ENCODE measurements around the gene DEPDC1B.

Gene DEPDC1B

GRCh38 chr5:60636644-60637043, 63.3 kb downstream of the DEPDC1B start:
- Histone ChIP-seq H2AFZ (ENCODE audit: low read length) (no peak overlapping the region), H2BK12ac (ENCODE audit: low read length) (no peak overlapping the region), H3K27me3 (ENCODE audit: control insufficient read depth in 3 of 3, insufficient read depth in 3 of 3, low read depth in 1 of 3, low read length in 3 of 3) (no peaks in the 10 kb centered on the region), H3K36me3 (replicated peaks in 1 of 2; ENCODE audit: control insufficient read depth in 2 of 2, insufficient read depth in 2 of 2, low read length in 2 of 2) (peaks cover 20 to 93% of the 10 kb centered on the region in 2 donors), H4K91ac (ENCODE audit: low read depth, low read length, poor library complexity) (no peak overlapping the region), H2BK120ac (ENCODE audit: low read depth, low read length) (no peak overlapping the region), H3K9me3 (replicated peaks in 1 of 2; ENCODE audit: control insufficient read depth in 2 of 2, insufficient read depth in 1 of 2, low read depth in 1 of 2, low read length in 2 of 2) (peaks cover 0 to 17% of the 10 kb centered on the region in 2 donors), H3K18ac (ENCODE audit: low read length) (no peak overlapping the region), H2BK15ac (ENCODE audit: low read length) (no peak overlapping the region), H3K4ac (ENCODE audit: low read length) (no peak overlapping the region), H3K4me1 (ENCODE audit: control insufficient read depth in 2 of 2, insufficient read depth in 1 of 2, low read depth in 1 of 2, low read length in 2 of 2) (no peaks in the 10 kb centered on the region), H3K79me1 (ENCODE audit: low read depth, low read length) (peaks cover 7% of the 10 kb centered on the region), H3K9ac (ENCODE audit: low read depth, low read length, poor library complexity) (no peak overlapping the region), H3K4me2 (ENCODE audit: insufficient read depth, low read length, poor library complexity, severe bottlenecking) (no peak overlapping the region), H3K27ac (replicated peaks; ENCODE audit: low read length) (no peak overlapping the region), H3K4me3 (ENCODE audit: low read length in 2 of 2) (no peak overlapping the region), H2BK5ac (ENCODE audit: low read length) (no peak overlapping the region), H2AK5ac (ENCODE audit: low read depth, low read length) (no peak overlapping the region), H3K14ac (ENCODE audit: low read length) (no peak overlapping the region), H3K23ac (ENCODE audit: low read depth, low read length, poor library complexity) (no peak overlapping the region), H4K8ac (ENCODE audit: low read depth, low read length) (no peak overlapping the region)
- no peak for DNase-seq (ENCODE audit: low spot score)
- no CpG with 5 or more reads among the region's 4 CpGs for WGBS, 2 donors (ENCODE audit: extremely low coverage in 2 of 2, insufficient read length in 2 of 2, insufficient replicate concordance in 1 of 2)

GRCh38 chr5:60636001-60636400, 64.0 kb downstream of the DEPDC1B start:
- H2AFZ ChIP-seq (ENCODE audit: low read length) = no peak overlapping the region
- H2BK15ac ChIP-seq (ENCODE audit: low read length) = no peak overlapping the region
- no peak overlapping the region for H2BK5ac ChIP-seq (ENCODE audit: low read length)
- H3K4me1 ChIP-seq (ENCODE audit: control insufficient read depth in 2 of 2, insufficient read depth in 1 of 2, low read depth in 1 of 2, low read length in 2 of 2) = no peaks in the 10 kb centered on the region
- no peak overlapping the region for H2BK120ac ChIP-seq (ENCODE audit: low read depth, low read length)
- no peak overlapping the region for H3K27ac ChIP-seq (replicated peaks; ENCODE audit: low read length)
- H3K4me2 ChIP-seq (ENCODE audit: insufficient read depth, low read length, poor library complexity, severe bottlenecking) = no peak overlapping the region
- H4K91ac ChIP-seq (ENCODE audit: low read depth, low read length, poor library complexity) = no peak overlapping the region
- no peak overlapping the region for H3K14ac ChIP-seq (ENCODE audit: low read length)
- no peak overlapping the region for H3K4ac ChIP-seq (ENCODE audit: low read length)
- no peaks in the 10 kb centered on the region for H3K27me3 ChIP-seq (ENCODE audit: control insufficient read depth in 3 of 3, insufficient read depth in 3 of 3, low read depth in 1 of 3, low read length in 3 of 3)
- no peak overlapping the region for H2BK12ac ChIP-seq (ENCODE audit: low read length)
- H3K23ac ChIP-seq (ENCODE audit: low read depth, low read length, poor library complexity) = no peak overlapping the region
- H2AK5ac ChIP-seq (ENCODE audit: low read depth, low read length) = no peak overlapping the region
- no peak overlapping the region for H3K9ac ChIP-seq (ENCODE audit: low read depth, low read length, poor library complexity)
- no peak overlapping the region for H3K4me3 ChIP-seq (ENCODE audit: low read length in 2 of 2)
- DNase-seq (ENCODE audit: low spot score) = no peak
- peaks cover 0 to 17% of the 10 kb centered on the region in 2 donors for H3K9me3 ChIP-seq (replicated peaks in 1 of 2; ENCODE audit: control insufficient read depth in 2 of 2, insufficient read depth in 1 of 2, low read depth in 1 of 2, low read length in 2 of 2)
- H3K36me3 ChIP-seq (replicated peaks in 1 of 2; ENCODE audit: control insufficient read depth in 2 of 2, insufficient read depth in 2 of 2, low read length in 2 of 2) = peaks cover 22 to 94% of the 10 kb centered on the region in 2 donors
- no peak overlapping the region for H4K8ac ChIP-seq (ENCODE audit: low read depth, low read length)
- no peak overlapping the region for H3K18ac ChIP-seq (ENCODE audit: low read length)
- peaks cover 7% of the 10 kb centered on the region for H3K79me1 ChIP-seq (ENCODE audit: low read depth, low read length)
- no CpG with 5 or more reads among the region's 1 CpG for whole genome bisulfite sequencing, 2 donors (ENCODE audit: extremely low coverage in 2 of 2, insufficient read length in 2 of 2, insufficient replicate concordance in 1 of 2)

GRCh38 chr5:60634051-60634450, 65.9 kb downstream of the DEPDC1B start:
- Histone ChIP-seq H2BK15ac (ENCODE audit: low read length) (no peak overlapping the region), H3K9me3 (replicated peaks in 1 of 2; ENCODE audit: control insufficient read depth in 2 of 2, insufficient read depth in 1 of 2, low read depth in 1 of 2, low read length in 2 of 2) (peaks cover 0 to 17% of the 10 kb centered on the region in 2 donors), H3K4me1 (ENCODE audit: control insufficient read depth in 2 of 2, insufficient read depth in 1 of 2, low read depth in 1 of 2, low read length in 2 of 2) (no peaks in the 10 kb centered on the region), H3K36me3 (replicated peaks in 1 of 2; ENCODE audit: control insufficient read depth in 2 of 2, insufficient read depth in 2 of 2, low read length in 2 of 2) (peaks cover 27 to 96% of the 10 kb centered on the region in 2 donors), H3K18ac (ENCODE audit: low read length) (no peak overlapping the region), H3K9ac (ENCODE audit: low read depth, low read length, poor library complexity) (no peak overlapping the region), H2AK5ac (ENCODE audit: low read depth, low read length) (no peak overlapping the region), H3K14ac (ENCODE audit: low read length) (no peak overlapping the region), H3K79me1 (ENCODE audit: low read depth, low read length) (peaks cover 7% of the 10 kb centered on the region), H4K91ac (ENCODE audit: low read depth, low read length, poor library complexity) (no peak overlapping the region), H3K27ac (replicated peaks; ENCODE audit: low read length) (no peak overlapping the region), H2BK120ac (ENCODE audit: low read depth, low read length) (no peak overlapping the region), H3K23ac (ENCODE audit: low read depth, low read length, poor library complexity) (no peak overlapping the region), H3K27me3 (ENCODE audit: control insufficient read depth in 3 of 3, insufficient read depth in 3 of 3, low read depth in 1 of 3, low read length in 3 of 3) (no peaks in the 10 kb centered on the region), H2BK5ac (ENCODE audit: low read length) (no peak overlapping the region), H3K4me3 (ENCODE audit: low read length in 2 of 2) (no peak overlapping the region), H3K4ac (ENCODE audit: low read length) (no peak overlapping the region), H2AFZ (ENCODE audit: low read length) (no peak overlapping the region), H3K4me2 (ENCODE audit: insufficient read depth, low read length, poor library complexity, severe bottlenecking) (no peak overlapping the region), H2BK12ac (ENCODE audit: low read length) (no peak overlapping the region), H4K8ac (ENCODE audit: low read depth, low read length) (no peak overlapping the region)
- WGBS, 2 donors (ENCODE audit: extremely low coverage in 2 of 2, insufficient read length in 2 of 2, insufficient replicate concordance in 1 of 2) = no CpG with 5 or more reads among the region's 6 CpGs
- no peak for DNase-seq (ENCODE audit: low spot score)

- Histone ChIP-seq H4K8ac (ENCODE audit: low read depth, low read length) (no peak overlapping the region), H3K4me3 (ENCODE audit: low read length in 2 of 2) (no peak overlapping the region), H3K27ac (replicated peaks; ENCODE audit: low read length) (no peak overlapping the region), H3K4ac (ENCODE audit: low read length) (no peak overlapping the region), H3K27me3 (ENCODE audit: control insufficient read depth in 3 of 3, insufficient read depth in 3 of 3, low read depth in 1 of 3, low read length in 3 of 3) (no peaks in the 10 kb centered on the region), H2BK120ac (ENCODE audit: low read depth, low read length) (no peak overlapping the region), H3K4me2 (ENCODE audit: insufficient read depth, low read length, poor library complexity, severe bottlenecking) (no peak overlapping the region), H2BK15ac (ENCODE audit: low read length) (no peak overlapping the region), H4K91ac (ENCODE audit: low read depth, low read length, poor library complexity) (no peak overlapping the region), H2BK5ac (ENCODE audit: low read length) (no peak overlapping the region), H2AK5ac (ENCODE audit: low read depth, low read length) (no peak overlapping the region), H3K9me3 (replicated peaks in 1 of 2; ENCODE audit: control insufficient read depth in 2 of 2, insufficient read depth in 1 of 2, low read depth in 1 of 2, low read length in 2 of 2) (peaks cover 0 to 17% of the 10 kb centered on the region in 2 donors), H3K18ac (ENCODE audit: low read length) (no peak overlapping the region), H3K14ac (ENCODE audit: low read length) (no peak overlapping the region), H2AFZ (ENCODE audit: low read length) (no peak overlapping the region), H3K4me1 (ENCODE audit: control insufficient read depth in 2 of 2, insufficient read depth in 1 of 2, low read depth in 1 of 2, low read length in 2 of 2) (no peaks in the 10 kb centered on the region), H3K23ac (ENCODE audit: low read depth, low read length, poor library complexity) (no peak overlapping the region), H3K9ac (ENCODE audit: low read depth, low read length, poor library complexity) (no peak overlapping the region), H3K36me3 (replicated peaks in 1 of 2; ENCODE audit: control insufficient read depth in 2 of 2, insufficient read depth in 2 of 2, low read length in 2 of 2) (peaks cover 30 to 95% of the 10 kb centered on the region in 2 donors), H3K79me1 (ENCODE audit: low read depth, low read length) (peaks cover 7% of the 10 kb centered on the region), H2BK12ac (ENCODE audit: low read length) (no peak overlapping the region)
- DNase-seq (ENCODE audit: low spot score) = no peak
- WGBS, 2 donors (ENCODE audit: extremely low coverage in 2 of 2, insufficient read length in 2 of 2, insufficient replicate concordance in 1 of 2) = no CpG with 5 or more reads among the region's 1 CpG
These were observed 66.6 kb downstream of the DEPDC1B start for GRCh38 chr5:60633341-60633740.

All from neuronal stem cell (in vitro differentiated cells).